Adrenal gland (tissue), 12 donors: Measurements from ENCODE around the gene KDM1B. TPM values are rescaled to one million over a fixed set of nuclear protein-coding genes. Genes with fewer than 3 reads are reported as not detected.

Source experiments
- DNase-seq, 7 donors: peaks; one replicate each; pipeline ENCODE4 v3.0.0-alpha.2; 2019 to 2020
- H3K27ac ChIP-seq, 5 donors: fragments of 200-600 bp; sonication (generic) in 4 of 5; 1 replicate in 3 of 5; 2 replicates in 2 of 5; pipeline versions ENCODE4 v1.5.1 to v1.8.0; 2016 to 2020; ENCODE audit warnings: mild to moderate bottlenecking in 1 of 5
- H3K27me3 ChIP-seq: fragments of 200-600 bp; 2 replicates; pipeline ENCODE4 v1.8.0; 2021
- H3K36me3 ChIP-seq, 2 donors: fragments of 200-600 bp; replicated peaks in 1 of 2; 1 replicate in 1 of 2; 2 replicates in 1 of 2; pipeline versions ENCODE4 v1.5.1 to v1.8.0; 2018 to 2022
- H3K4me1 ChIP-seq, 2 donors: fragments of 200-600 bp; replicated peaks in 1 of 2; 1 replicate in 1 of 2; 2 replicates in 1 of 2; pipeline versions ENCODE4 v1.5.1 to v1.8.0; 2018 to 2021
- H3K4me3 ChIP-seq, 4 donors: fragments of 200-600 bp; sonication (generic) in 3 of 4; one replicate each; pipeline ENCODE4 v1.5.1; 2016 to 2018
- H3K9me3 ChIP-seq, 3 donors: fragments of 200-600 bp; sonication (generic) in 1 of 3; replicated peaks in 1 of 3; 1 replicate in 2 of 3; 2 replicates in 1 of 3; pipeline versions ENCODE4 v1.5.1 to v1.8.0; 2016 to 2021
- POLR2A ChIP-seq, 2 donors: fragments of 450-650 bp; IDR thresholded peaks; one replicate each; pipeline ENCODE4 v1.6.1; 2017; ENCODE audit warnings: antibody characterized with exemption in 2 of 2, mild to moderate bottlenecking in 2 of 2, moderate library complexity in 1 of 2
- WGBS, 4 donors: extraction: QIAGEN DNeasy Blood & Tissue Kit in 2 of 4; methylation state at CpG; one replicate each; pipeline versions ENCODE4 v1.1.5 to v1.1.7; 2013 to 2017; 5-methylcytosine and 5-hydroxymethylcytosine counted together
- intact Hi-C, 2 donors: fragments of 100-400 bp; cut with DNase I; formaldehyde crosslinking; loops; one replicate each; pipeline versions ENCODE4 v1.14.1 to v1.15.0; 2022 to 2023
- polyA plus RNA-seq, 3 donors: library from polyadenylated mRNA; stranded (reverse); fragments of 200-250 nt in 2 of 3; fragments of 350-450 nt in 1 of 3; fragmentation: Illumina TruSeq in 1 of 3; extraction: RNeasy Lipid Tissue Mini Kit (QIAGEN cat#74804) in 1 of 3; gene quantifications; one replicate each; pipeline ENCODE4 v1.2.3, GENCODE V29; 2013 to 2014
- total RNA-seq, 9 donors: library from RNA; depleted of rRNA in 4 of 9; stranded (reverse); fragments of >200 nt in 4 of 9; fragments of 120-200 nt in 1 of 9; fragmentation: NEBNext Ultra II Directional in 1 of 9; extraction: Animal tissue kit (Norgen Biotek cat#: 25700) in 1 of 9; gene quantifications; one replicate each; pipeline versions ENCODE4 v1.1.0 to v1.2.4, GENCODE V29; 2013 to 2023
- TF ChIP-seq, protein P1 (sequence below), 6 experiments: fragments of 450-650 bp in 4 of 6; fragments of 200-600 bp in 2 of 6; sonication (generic) in 1 of 6; IDR thresholded peaks; 1 replicate in 5 of 6; 2 replicates in 1 of 6; pipeline versions ENCODE4 v1.5.1 to v1.8.0; 2016 to 2021; ENCODE audit warnings: antibody characterized with exemption in 6 of 6, mild to moderate bottlenecking in 2 of 6, moderate library complexity in 1 of 6
- donor health status: healthy with polysubstance abuse.
- donor health status: Bipolar disorder and iron deficiency.
- donor health status: DM: yes; HTN: yes; CAD: no.
- donor health status: DM: no; HTN: no; CAD: no.
- donor health status: DM: no; HTN: no; CAD: no.
- donor health status: DM: yes; HTN: yes; CAD: no.

KDM1B gene
- total and polyA plus RNA-seq, 12 donors, result 1.8 to 36.0 (median 18.4) TPM

DNA sequence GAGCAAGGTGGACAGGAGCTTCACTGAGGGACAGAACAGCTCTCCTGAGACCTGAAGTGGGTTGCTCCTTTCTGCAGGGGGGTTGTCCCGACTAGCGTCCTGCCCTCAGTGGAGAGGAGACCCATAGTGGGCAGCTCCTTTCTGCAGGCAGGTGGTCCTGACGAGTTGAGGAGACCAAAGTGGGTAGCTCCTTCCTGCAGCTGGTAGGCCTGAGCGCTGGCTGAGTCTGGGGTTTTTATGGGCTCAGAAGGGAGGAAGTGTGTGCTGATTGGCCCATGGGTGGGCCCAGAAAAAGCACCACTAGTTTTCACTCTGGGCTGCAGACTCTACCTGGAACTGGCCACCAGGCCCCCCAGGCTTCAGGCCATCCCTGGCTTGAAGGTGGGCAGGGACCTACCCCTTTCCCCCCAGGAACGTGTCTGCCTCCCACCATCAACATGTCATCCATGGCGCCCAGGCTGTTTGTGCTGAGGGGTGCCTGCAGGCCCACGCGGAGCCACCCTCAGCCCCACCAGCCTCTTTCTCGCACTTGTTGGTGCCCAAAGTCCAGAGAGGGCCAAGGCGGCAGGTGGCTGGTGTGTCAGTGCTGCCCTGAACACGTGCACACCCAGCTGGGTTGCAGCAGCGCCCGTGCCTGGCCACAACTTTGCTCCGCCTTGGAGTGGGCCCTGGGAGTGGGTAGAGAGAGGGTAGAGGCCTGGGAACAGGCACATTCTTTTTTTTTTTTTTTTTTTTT, 110.7 kb downstream of the KDM1B start:
- Histone ChIP-seq H3K4me1 (peaks cover 9 to 17% of the 10 kb centered on the region in 2 donors), H3K9me3 (no peaks in the 10 kb centered on the region), H3K36me3 (no peaks in the 10 kb centered on the region), H3K27me3 (no peaks in the 10 kb centered on the region), H3K4me3 (no peak overlapping the region), H3K27ac (no peak overlapping the region)
- 95 to 100% (median 97%) methylated on average over 4 to 14 of the region's 14 CpGs for WGBS, 4 donors
- TF ChIP-seq, protein P1, sequence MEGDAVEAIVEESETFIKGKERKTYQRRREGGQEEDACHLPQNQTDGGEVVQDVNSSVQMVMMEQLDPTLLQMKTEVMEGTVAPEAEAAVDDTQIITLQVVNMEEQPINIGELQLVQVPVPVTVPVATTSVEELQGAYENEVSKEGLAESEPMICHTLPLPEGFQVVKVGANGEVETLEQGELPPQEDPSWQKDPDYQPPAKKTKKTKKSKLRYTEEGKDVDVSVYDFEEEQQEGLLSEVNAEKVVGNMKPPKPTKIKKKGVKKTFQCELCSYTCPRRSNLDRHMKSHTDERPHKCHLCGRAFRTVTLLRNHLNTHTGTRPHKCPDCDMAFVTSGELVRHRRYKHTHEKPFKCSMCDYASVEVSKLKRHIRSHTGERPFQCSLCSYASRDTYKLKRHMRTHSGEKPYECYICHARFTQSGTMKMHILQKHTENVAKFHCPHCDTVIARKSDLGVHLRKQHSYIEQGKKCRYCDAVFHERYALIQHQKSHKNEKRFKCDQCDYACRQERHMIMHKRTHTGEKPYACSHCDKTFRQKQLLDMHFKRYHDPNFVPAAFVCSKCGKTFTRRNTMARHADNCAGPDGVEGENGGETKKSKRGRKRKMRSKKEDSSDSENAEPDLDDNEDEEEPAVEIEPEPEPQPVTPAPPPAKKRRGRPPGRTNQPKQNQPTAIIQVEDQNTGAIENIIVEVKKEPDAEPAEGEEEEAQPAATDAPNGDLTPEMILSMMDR (IDR thresholded peaks at IDR 0.05), result no peak
- TF ChIP-seq POLR2A (IDR thresholded peaks at IDR 0.05), result no peak
- intact Hi-C loops, result loop anchor here (10.0 kb wide), 1 partner anchor 111 kb away; the partner anchor contains the start of genes KDM1B (in 2 of the 2) and TPMT (in 2 of the 2)
- no peak for DNase-seq

DNA sequence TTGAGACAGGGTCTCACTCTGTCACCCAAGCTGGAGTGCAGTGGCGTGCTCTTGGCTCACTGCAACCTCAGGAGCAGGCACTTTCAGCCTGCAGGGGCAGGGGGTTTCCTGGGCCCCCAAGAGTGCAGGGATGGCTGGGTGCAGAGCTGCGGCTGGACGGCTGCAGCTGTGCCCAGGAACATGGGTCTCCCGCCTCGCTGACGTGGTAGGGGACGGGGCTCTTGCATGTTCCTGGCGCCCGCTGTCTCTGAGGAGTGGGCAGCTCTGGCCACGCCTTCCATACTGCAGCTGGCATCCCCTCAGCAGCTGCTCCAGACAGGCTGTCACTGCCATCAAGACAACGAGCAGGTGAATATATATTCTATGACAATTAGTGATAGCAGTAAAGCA, 111.3 kb downstream of the KDM1B start:
- Histone ChIP-seq H3K27ac (no peak overlapping the region), H3K4me1 (peaks cover 9 to 12% of the 10 kb centered on the region in 2 donors), H3K4me3 (no peak overlapping the region), H3K9me3 (no peaks in the 10 kb centered on the region), H3K27me3 (no peaks in the 10 kb centered on the region), H3K36me3 (no peaks in the 10 kb centered on the region)
- TF ChIP-seq POLR2A (IDR thresholded peaks at IDR 0.05), result no peak
- TF ChIP-seq, protein P1 (IDR thresholded peaks at IDR 0.05), result no peak
- 90 to 97% (median 95%) methylated on average over 8 to 11 of the region's 11 CpGs for WGBS, 4 donors
- DNase-seq, result no peak
- intact Hi-C loops, result loop anchor here (10.0 kb wide), 1 partner anchor 112 kb away; the partner anchor contains the start of genes KDM1B (in 2 of the 2) and TPMT (in 2 of the 2)

DNA sequence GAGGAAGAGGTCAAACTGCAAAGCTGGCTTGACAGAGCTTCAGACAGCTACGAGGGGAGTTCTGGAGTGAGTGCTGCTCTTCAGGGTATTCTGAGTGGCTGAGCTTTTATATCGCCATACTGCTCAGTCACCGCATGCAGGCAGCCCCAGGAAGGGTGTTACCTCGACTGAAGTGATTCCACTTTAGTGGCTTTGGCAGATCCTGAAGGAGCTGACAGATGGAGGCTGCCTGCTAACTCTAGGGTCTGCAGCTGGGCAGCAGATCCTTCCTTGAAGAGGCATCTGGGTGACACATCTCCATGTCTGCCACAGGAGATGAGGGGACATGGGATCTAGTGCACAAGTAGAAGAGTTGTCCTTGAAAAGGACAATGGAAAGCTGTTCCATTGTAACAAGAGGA, 112.8 kb downstream of the KDM1B start:
- H3K9me3 ChIP-seq, result no peaks in the 10 kb centered on the region
- WGBS, 4 donors, result 73 to 100% (median 85%) methylated on average over 1 to 4 of the region's 4 CpGs
- peaks cover 2 to 3% of the 10 kb centered on the region in 2 donors for H3K4me1 ChIP-seq
- intact Hi-C loops, result loop anchor here (10.0 kb wide), 1 partner anchor 113 kb away; the partner anchor contains the start of genes KDM1B (in 2 of the 2) and TPMT (in 2 of the 2)
- TF ChIP-seq, protein P1 (IDR thresholded peaks at IDR 0.05), result no peak
- no peak for TF ChIP-seq POLR2A (IDR thresholded peaks at IDR 0.05)
- H3K27me3 ChIP-seq, result no peaks in the 10 kb centered on the region
- H3K36me3 ChIP-seq, result no peaks in the 10 kb centered on the region
- no peak overlapping the region for H3K27ac ChIP-seq
- no peak for DNase-seq
- H3K4me3 ChIP-seq, result no peak overlapping the region

GRCh38 chr6:18269253-18269652, 114.0 kb downstream of the KDM1B start:
- TF ChIP-seq, protein P1 (IDR thresholded peaks at IDR 0.05), result no peak
- TF ChIP-seq POLR2A (IDR thresholded peaks at IDR 0.05), result no peak
- no peaks in the 10 kb centered on the region for H3K27me3 ChIP-seq
- H3K4me3 ChIP-seq, result no peak overlapping the region
- 22 to 28% (median 25%) methylated on average over 3 of the region's 3 CpGs for WGBS, 4 donors
- H3K4me1 ChIP-seq, result no peaks in the 10 kb centered on the region
- DNase-seq, result peak in 6 of 7 donors; percentile 33 to 71 (median 54)
- H3K9me3 ChIP-seq, result no peaks in the 10 kb centered on the region
- H3K27ac ChIP-seq, result no peak overlapping the region
- intact Hi-C loops, result loop anchor here (10.0 kb wide), 1 partner anchor 114 kb away; the partner anchor contains the start of genes KDM1B (in 2 of the 2) and TPMT (in 2 of the 2)
- H3K36me3 ChIP-seq, result no peaks in the 10 kb centered on the region
